Stimulated activated CD8-positive, alpha-beta memory T cell treated with anti-CD3 and anti-CD28 coated beads, Interleukin-4, amount 100 ng/mL, for 24 hours (primary cell): Measurements from ENCODE around the gene TBC1D14.
"Not testable (repeated sequence)": the region's sequence is repeated elsewhere in the genome, so short reads cannot be mapped to it uniquely, and the experiment has no call there.

Experiments used
- DNase-seq: peaks from one replicate; pipeline ENCODE4 v3.0.0-alpha.2; 2020; ENCODE audit warnings: low read depth

Gene TBC1D14

DNA sequence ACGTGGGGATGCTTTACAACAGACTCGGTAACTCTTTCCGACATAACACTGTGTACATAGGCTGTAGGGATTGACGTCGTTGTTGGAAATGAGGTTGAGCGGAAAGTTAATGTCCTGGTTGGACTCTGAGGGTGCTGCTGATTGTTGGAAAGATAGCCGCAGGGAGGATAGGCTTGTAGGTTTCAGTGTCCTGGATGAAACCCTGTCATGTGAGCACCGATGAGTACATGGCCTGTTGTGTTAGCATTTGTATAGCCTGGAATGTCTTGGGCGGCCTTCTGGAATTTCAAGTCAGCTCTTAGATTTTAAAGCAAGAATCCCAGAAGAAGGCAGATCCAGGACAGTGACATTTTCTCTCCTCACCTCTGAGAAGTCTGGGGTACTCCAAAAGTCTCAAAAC lies 63.3 kb downstream of the TBC1D14 start:
- no peak for DNase-seq

DNA sequence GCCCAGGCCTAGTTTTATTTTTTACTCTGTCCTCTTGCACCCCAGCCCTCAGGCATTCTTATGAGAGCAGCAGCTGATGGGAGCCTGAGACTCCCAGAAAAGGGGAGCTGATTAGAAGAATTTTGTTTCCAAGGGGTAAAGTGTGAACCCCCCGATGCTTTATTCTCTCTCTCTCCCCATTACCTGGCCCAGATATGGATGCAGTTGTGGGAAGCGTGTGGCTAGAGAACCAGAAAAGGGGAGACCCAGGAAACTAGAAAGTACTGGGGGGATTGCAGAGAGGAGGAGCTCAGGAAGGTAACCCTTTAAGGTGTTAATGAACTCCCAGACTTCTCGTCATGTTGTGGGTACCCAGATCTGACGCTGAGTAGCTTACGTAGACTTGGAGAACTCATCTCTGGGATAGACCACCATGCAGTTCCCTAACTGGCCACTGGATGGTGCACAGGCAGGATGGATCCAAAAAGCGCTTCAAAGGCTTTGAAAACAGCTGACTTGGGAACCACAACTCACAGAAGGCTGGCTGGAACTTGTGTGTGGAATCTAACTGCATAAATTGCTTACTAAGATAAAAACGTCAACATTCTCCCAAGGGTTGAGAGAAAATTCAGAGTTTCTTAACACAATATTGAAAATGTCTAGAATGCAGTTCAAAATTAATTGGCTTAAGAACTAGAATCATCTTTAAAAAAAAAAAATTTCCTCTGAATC lies 64.7 kb downstream of the TBC1D14 start:
- peak; percentile 67 for DNase-seq

DNA sequence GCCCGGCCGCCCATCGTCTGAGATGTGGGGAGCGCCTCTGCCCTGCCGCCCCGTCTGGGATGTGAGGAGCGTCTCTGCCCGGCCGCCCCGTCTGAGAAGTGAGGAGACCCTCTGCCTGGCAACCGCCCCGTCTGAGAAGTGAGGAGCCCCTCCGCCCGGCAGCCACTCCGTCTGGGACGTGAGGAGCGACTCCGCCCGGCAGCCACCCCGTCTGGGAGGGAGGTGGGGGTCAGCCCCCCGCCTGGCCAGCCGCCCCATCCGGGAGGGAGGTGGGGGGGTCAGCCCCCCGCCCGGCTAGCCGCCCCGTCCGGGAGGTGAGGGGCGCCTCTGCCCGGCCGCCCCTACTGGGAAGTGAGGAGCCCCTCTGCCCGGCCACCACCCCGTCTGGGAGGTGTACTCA lies 68.2 kb downstream of the TBC1D14 start:
- not testable (repeated sequence) for DNase-seq

DNA sequence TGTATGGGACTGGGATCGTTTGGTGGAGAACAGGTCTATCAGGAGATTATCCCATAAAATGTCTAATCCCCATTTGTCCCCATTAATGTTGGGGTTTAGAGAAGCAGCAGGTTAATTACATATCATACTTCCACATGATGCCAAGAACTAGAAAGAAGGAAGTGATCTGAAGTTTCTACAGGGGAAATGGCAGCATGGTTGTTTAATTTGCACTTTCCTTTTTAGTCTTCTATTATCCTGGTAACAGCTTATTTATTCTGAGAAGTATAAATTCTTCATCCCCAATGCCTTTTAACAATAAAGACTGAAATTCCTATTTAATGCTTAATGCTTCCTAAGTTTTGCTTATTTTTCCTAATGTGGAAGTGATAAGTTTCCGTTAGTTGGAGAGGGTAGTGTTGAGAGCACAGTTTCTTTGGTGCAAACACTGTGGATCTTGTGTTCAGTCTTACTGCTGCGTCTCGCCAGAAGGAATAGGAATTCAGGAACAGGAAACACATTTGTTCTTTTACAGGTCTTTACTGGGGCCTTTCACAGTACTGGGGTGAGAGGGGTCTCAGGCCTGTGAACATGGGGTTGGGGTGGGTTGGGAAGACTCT lies 74.0 kb downstream of the TBC1D14 start:
- DNase-seq, result no peak

DNA sequence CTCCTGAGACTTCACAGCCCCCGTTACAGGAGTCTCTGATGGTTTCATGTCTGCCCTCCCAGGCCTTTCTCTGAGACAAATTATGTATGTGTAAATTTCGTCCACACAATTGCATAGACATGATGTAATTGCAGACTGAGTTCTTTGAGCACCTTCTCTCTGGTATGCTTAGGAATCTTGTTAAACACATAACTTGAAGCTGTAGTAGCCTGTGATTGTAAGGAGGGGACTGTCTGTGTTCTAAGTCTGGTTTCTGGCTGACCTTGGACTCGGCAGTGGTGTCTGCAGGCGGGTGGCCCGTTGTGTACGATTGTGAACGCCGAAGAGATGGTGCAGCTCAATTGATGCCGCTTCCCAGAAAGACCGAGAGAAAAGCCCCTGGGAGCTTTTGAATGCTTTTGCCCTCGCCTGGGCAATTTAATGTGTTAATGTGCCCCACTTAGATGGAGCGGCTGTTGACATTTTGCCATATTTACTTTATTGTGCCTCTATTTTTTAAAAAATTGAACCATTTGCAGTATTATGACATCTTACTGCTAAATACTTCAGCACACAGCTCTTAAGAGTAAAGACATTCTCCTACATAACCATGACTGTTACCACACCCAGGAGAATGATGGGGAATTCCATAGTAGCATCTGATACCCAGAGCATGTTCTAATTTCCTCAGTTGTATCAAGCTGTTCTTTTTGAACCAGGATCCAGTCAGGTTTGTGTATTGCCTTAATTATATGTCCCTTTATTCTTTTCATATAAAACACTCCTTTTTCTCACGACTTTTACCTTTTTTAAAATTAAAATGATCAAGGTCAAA lies 75.2 kb downstream of the TBC1D14 start:
- no peak for DNase-seq

GRCh38 chr4:6986072-6986780 lies 76.6 kb downstream of the TBC1D14 start:
- no peak for DNase-seq

- DNase-seq, result peak; percentile 89
Observed at GRCh38 chr4:6986781-6987587, 77.4 kb downstream of the TBC1D14 start.

DNA sequence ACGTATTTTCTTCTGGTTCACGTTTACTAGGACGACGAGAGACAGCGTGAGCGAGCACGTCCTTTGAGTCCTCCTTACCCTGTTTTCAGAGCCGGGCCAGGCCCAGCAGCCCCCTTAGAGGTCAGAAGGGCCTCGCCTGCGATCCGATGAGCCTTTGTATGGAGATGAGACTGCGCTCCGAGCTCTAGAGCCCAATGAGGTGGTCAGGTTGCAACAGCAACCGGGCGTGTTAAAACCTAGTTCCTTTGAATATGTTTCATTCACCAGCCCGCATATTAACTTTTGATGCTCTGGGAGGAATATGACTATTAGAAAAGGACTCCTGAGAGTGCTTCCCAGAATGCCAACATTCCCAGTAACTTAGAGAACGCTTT lies 77.9 kb downstream of the TBC1D14 start:
- no peak for DNase-seq

DNA sequence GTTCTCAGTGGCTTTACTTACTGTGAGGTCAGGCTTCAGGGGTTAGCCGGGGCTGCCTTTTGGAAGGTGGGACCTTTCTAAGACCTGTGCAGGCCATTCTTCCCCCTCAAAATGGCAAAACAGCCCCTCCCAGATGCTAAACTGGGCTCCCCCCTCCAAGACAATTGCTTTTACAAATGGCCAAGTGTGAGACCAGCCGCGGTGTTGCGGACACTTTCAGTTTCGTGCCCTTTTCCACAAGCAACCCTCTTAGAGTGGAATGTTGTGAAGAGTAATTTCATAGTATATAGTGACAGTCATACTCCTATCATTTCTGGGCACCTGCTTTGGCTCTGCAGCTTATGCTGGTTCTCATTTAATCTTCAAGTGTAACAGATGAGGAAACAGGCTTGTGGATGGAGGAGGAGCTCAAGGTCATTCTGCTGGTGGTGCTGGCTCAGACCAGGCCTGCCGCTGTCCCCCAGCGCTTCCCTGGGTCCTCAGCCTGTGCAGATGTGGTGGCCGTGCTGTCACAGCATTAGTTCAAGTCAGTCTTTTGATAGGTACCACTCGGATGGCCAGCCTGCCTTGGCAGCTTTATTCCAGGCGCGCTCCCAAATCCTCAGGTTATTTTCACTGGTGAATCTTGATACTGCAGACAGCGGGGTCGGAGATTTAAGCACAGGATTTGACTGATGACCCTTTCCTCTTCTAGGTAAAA lies 78.5 kb downstream of the TBC1D14 start:
- DNase-seq, result no peak

DNA sequence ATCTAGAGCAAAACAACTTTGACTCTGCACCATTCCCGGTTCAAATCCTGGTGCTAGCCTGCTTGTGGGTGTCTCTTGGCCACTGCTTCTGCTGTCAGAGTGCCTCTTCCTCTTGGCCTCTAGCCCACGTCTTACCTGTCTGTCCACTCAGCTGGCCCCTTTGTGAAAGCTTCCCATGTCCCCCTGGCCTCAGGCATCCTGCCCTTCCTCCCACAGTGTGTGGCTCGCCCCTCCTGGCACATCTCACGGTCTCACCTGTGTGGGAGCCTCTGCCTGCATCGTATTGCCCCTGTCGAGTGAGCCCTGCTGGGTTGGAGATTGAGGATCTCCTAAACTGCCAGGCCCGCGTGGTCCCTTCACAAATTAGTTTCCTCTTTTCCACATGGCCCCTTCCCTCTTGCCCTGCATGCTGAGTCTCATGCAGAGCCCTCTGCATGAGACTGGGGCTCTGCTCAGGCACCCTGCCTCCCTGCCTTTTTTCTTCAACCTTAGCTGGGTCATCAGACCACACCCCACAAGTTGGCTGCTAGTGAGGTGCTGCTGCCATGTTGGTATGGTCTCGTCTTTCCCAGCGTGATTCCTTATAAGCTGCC lies 79.8 kb downstream of the TBC1D14 start:
- no peak for DNase-seq

GRCh38 chr4:6990661-6991060 lies 81.0 kb downstream of the TBC1D14 start:
- no peak for DNase-seq

GRCh38 chr4:6991249-6991648 lies 81.6 kb downstream of the TBC1D14 start:
- no peak for DNase-seq

DNA sequence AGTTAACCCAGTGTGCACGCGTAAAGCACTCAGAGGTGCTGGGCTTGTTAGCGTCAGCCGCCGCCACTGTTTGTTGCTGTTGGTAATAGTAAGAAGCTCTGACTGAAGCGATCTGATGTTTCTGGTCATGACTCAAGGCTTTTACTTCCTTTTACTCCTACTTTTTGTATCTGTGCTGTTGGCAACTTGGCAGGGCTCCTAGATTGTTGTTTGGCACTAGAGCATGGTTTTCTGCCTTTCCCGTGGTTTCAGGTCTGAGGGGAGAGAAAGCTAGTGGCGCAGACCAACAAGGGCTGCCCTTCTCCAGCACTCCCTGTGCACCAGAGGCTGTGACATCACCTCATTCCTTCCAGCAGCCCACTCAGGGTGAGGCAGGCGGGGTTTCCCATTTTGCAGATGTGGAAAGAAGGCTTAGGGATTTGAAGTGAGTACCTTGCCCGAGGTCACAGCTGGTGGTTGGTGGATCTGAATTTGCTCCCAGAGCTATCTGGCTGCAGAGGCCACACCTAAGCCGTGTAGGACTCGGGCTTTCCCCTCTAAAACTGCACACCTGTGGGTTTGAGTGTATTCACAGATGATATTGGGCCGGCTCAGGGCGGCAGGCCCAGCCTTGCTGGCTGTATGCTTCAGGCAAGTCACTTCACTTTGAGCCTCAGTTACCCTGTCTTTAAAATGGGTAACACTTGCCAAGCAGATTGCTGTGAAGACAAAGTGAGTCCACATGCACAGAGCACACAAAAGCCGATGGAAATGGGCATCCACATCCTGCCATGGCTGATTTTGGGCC lies 82.3 kb downstream of the TBC1D14 start:
- no peak for DNase-seq

DNA sequence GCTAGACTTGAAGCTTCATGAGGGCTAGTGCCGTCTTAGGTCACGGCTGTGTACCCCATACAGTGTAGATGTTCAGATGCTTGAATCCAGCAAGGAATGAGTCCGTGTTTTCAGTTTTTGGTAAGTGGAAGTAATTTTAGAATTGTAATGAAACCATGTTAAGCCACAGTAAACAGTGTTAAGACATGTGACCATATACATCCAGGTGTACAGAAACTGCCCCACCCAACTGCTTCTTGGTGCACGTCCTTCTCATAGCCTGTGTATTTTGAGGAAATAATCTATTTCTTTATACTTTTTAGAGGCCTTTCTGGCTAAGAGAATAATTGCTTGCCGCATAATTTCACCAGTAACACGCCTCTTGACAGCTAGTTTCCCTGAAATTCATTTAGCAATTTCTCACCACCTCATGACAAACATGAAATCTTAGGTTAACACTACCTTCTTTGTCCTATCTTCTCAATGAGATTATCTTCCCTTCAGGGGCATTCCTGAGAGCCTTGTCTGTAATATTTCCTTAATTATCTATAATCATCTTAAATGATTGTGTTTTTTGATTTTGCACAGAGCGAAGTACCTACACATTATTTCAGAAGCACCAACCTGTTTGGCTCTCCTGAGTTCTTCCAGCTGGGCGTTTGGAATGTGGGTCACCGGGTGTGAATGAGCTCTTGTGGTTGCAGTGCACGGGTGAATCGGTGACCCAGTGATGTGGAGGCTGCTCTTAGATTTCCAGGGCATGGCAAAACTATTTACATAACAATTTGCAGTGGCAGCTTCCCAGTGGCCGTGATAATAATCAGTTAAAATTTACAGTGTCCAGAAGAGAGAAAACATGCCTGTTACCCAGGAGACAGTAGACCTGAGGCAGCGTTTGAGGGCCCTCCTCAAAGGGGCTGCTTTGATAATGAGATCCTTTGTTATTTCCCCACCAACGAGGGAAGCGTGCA lies 83.4 kb downstream of the TBC1D14 start:
- DNase-seq, result no peak

- no peak for DNase-seq
Observed at GRCh38 chr4:6996481-6996880, 86.9 kb downstream of the TBC1D14 start.

DNA sequence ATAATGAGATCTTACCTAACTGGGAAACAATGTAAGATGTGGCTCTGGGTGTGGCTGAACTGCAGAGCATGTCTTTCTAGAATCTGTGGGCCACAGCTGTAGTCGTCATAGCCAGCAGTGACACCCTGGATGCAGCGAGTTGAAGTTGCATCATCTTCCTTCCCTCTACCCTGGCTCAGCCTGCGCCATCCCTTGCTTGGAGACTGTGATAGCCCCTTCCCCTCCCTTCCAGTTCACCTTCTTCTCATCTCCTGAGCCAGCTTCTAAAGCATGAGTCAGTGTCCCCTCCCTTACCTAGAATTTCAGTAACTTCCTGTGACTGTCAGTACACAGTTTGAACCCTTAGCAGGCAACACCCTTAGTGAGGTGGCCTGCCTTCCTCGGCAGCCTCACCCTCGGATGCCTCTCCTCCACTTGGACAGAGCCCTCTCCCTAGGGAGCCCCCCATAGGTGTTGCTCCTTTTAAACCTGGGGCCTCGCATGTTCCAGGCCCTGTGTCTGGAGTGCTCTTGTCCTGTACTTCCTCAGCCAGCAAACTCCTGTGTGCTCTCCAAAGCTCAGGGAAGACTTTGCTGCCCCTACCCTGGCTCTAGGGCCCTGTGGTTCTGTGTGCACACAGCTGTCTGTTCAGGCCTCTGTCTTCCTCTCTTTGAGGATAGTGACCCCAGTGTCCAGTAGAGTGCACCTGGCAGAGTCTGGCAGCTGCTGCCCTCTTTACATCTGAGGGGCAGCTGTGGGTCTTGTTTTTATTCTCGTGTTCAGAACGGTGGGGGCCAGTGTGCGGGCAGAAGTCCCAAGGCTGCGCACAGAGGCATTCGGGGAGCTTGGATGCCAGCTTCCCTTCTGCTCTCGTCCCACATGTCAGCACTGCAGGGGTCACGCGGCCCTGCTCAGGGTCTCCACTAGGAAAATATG lies 89.8 kb downstream of the TBC1D14 start:
- DNase-seq, result no peak

- DNase-seq, result no peak
Observed at GRCh38 chr4:7000421-7001176, 91.0 kb downstream of the TBC1D14 start.
